ENCODE data around the gene TNFRSF1B.

Gene TNFRSF1B

GRCh38 chr1:12142141-12142823 lies 24.5 kb upstream of the TNFRSF1B start:
- no peak for DNase-seq

- DNase-seq: no peak
These were observed 23.7 kb upstream of the TNFRSF1B start for GRCh38 chr1:12142891-12143630.

GRCh38 chr1:12143631-12144155 lies 23.1 kb upstream of the TNFRSF1B start:
- no peak for DNase-seq

GRCh38 chr1:12144236-12144635 lies 22.6 kb upstream of the TNFRSF1B start:
- DNase-seq: no peak

- DNase-seq: no peak
These were observed 21.8 kb upstream of the TNFRSF1B start for GRCh38 chr1:12144969-12145368.

- no peak for DNase-seq
These were observed 21.0 kb upstream of the TNFRSF1B start for GRCh38 chr1:12145616-12146342.

- DNase-seq: no peak
These were observed 20.3 kb upstream of the TNFRSF1B start for GRCh38 chr1:12146343-12147112.

- no peak for DNase-seq
These were observed 19.5 kb upstream of the TNFRSF1B start for GRCh38 chr1:12147201-12147701.

GRCh38 chr1:12148160-12148957 lies 18.4 kb upstream of the TNFRSF1B start:
- DNase-seq: no peak

GRCh38 chr1:12148958-12149790 lies 17.6 kb upstream of the TNFRSF1B start:
- DNase-seq: no peak

GRCh38 chr1:12149791-12150175 lies 17.0 kb upstream of the TNFRSF1B start:
- no peak for DNase-seq

GRCh38 chr1:12150456-12151200 lies 16.2 kb upstream of the TNFRSF1B start:
- DNase-seq: no peak

- no peak for DNase-seq
These were observed 15.3 kb upstream of the TNFRSF1B start for GRCh38 chr1:12151465-12151864.

- no peak for DNase-seq
These were observed 14.5 kb upstream of the TNFRSF1B start for GRCh38 chr1:12152113-12152891.

- no peak for DNase-seq
These were observed 13.5 kb upstream of the TNFRSF1B start for GRCh38 chr1:12153181-12153785.

- no peak for DNase-seq
These were observed 11.5 kb upstream of the TNFRSF1B start for GRCh38 chr1:12155328-12155727.

GRCh38 chr1:12157366-12158231 lies 9.2 kb upstream of the TNFRSF1B start:
- DNase-seq: no peak

All from NCI-H526 (cell line).